Endodermal cell (in vitro differentiated cells): ENCODE results near the gene NMRK1. TPM values are rescaled to one million over a fixed set of nuclear protein-coding genes. Genes with fewer than 3 reads are reported as not detected.

Source experiments
- DNase-seq: peaks from one replicate; pipeline ENCODE4 v3.0.0-alpha.2; 2017
- H3K27ac ChIP-seq: 2 replicates; pipeline ENCODE4 v1.5.1; 2013; ENCODE audit warnings: mild to moderate bottlenecking, low read depth, low read length, moderate library complexity
- H3K27me3 ChIP-seq: 2 replicates; pipeline ENCODE4 v1.6.1; 2013; ENCODE audit warnings: mild to moderate bottlenecking, low read length, moderate library complexity; ENCODE audit not compliant: insufficient read depth, control insufficient read depth, poor library complexity, severe bottlenecking
- H3K36me3 ChIP-seq: 2 replicates; pipeline ENCODE4 v1.7.0; 2013; ENCODE audit warnings: mild to moderate bottlenecking, low read length, moderate library complexity; ENCODE audit not compliant: control insufficient read depth, insufficient read depth
- H3K4me1 ChIP-seq: one replicate; pipeline ENCODE4 v1.7.0; 2013; ENCODE audit warnings: low read length; ENCODE audit not compliant: control insufficient read depth, insufficient read depth
- H3K4me3 ChIP-seq: 2 replicates; pipeline ENCODE4 v1.5.1; 2013; ENCODE audit warnings: mild to moderate bottlenecking, low read length, moderate library complexity
- H3K9ac ChIP-seq: 2 replicates; pipeline ENCODE4 v1.6.1; 2013; ENCODE audit warnings: mild to moderate bottlenecking, low read length, moderate library complexity; ENCODE audit not compliant: poor library complexity, severe bottlenecking; ENCODE audit errors: extremely low read depth
- H3K9me3 ChIP-seq: 2 replicates; pipeline ENCODE4 v1.6.1; 2013; ENCODE audit warnings: mild to moderate bottlenecking, low read length, moderate library complexity; ENCODE audit not compliant: control insufficient read depth
- H3K27ac Mint-ChIP-seq: 2 replicates; pipeline ENCODE4 v1.8.0; 2020; ENCODE audit warnings: mixed read lengths
- H3K27me3 Mint-ChIP-seq: 2 replicates; pipeline ENCODE4 v1.8.0; 2021; ENCODE audit warnings: mild to moderate bottlenecking, mixed read lengths; ENCODE audit not compliant: insufficient read depth
- H3K36me3 Mint-ChIP-seq: 2 replicates; pipeline ENCODE4 v1.8.0; 2020; ENCODE audit warnings: low read depth, mixed read lengths
- H3K4me1 Mint-ChIP-seq: 2 replicates; pipeline ENCODE4 v1.8.0; 2020; ENCODE audit warnings: mixed read lengths
- H3K4me3 Mint-ChIP-seq: 2 replicates; pipeline ENCODE4 v1.8.0; 2020; ENCODE audit warnings: mild to moderate bottlenecking, moderate library complexity, mixed read lengths
- H3K9me3 Mint-ChIP-seq: 2 replicates; pipeline ENCODE4 v1.8.0; 2020; ENCODE audit warnings: mild to moderate bottlenecking, mixed read lengths
- WGBS, 2 experiments: methylation state at CpG; one replicate each; pipeline versions ENCODE4 v1.1.5 to v1.1.7; 2013; ENCODE audit warnings: missing lambda C conversion rate in 2 of 2, mixed read lengths in 1 of 2; ENCODE audit not compliant: insufficient coverage in 1 of 2, insufficient read length in 1 of 2; 5-methylcytosine and 5-hydroxymethylcytosine counted together
- total RNA-seq, 2 donors: library from RNA; stranded (reverse); fragmentation: NEBNext Ultra II Directional in 1 of 2; extraction: Animal tissue kit (Norgen Biotek cat#: 25700) in 1 of 2; gene quantifications; 2 replicates in 1 of 2; 3 replicates in 1 of 2; pipeline ENCODE4 v1.2.1, GENCODE V29; 2021
- TF ChIP-seq, protein P1 (sequence below): fragments of 200-600 bp; sonication (generic); conservative IDR thresholded peaks from 2 replicates; pipeline ENCODE4 v1.5.0; 2021; ENCODE audit warnings: antibody characterized with exemption, mild to moderate bottlenecking

The NMRK1 gene
- total RNA-seq, 2 donors from 2014 or later, result 14.0 to 29.0 TPM

DNA sequence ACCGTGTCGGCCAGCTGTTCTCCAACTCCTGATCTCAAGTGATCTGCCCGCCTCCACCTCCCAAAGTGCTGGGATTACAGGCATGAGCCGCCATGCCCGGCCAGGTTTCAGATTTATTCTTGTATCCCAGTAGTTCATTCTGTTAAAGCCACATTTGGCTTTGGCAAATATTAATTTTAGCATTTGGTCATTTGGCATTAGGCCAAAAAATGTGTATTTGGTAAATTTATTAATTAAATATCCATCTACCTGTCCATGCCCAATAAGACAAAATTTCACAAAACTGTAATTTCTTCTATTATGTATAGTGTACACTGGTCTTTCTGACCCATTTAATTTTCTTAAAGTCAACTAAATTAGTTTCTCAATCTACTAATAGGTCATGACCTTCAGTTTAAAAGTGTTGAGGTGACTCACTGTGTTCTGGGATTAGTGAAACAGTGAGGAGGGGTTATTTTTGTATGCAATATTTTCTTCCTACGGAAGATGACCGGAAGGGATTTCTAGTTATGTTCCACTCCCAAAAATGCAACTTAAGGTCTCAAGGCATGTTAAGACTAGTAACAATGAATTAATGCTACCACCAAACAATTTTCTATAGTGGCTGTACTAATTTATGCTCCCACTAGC lies 21.4 kb upstream of the NMRK1 start:
- Mint-ChIP-seq H3K4me3 (no peak overlapping the region), H3K27me3 (no peaks in the 10 kb centered on the region), H3K9me3 (no peaks in the 10 kb centered on the region), H3K36me3 (no peaks in the 10 kb centered on the region), H3K4me1 (peaks cover 2% of the 10 kb centered on the region), H3K27ac (no peak overlapping the region)
- Histone ChIP-seq H3K27me3 (no peaks in the 10 kb centered on the region), H3K36me3 (no peaks in the 10 kb centered on the region), H3K4me3 (no peak overlapping the region), H3K4me1 (no peaks in the 10 kb centered on the region), H3K27ac (no peak overlapping the region), H3K9me3 (no peaks in the 10 kb centered on the region), H3K9ac (no peak overlapping the region)
- TF ChIP-seq, protein P1, sequence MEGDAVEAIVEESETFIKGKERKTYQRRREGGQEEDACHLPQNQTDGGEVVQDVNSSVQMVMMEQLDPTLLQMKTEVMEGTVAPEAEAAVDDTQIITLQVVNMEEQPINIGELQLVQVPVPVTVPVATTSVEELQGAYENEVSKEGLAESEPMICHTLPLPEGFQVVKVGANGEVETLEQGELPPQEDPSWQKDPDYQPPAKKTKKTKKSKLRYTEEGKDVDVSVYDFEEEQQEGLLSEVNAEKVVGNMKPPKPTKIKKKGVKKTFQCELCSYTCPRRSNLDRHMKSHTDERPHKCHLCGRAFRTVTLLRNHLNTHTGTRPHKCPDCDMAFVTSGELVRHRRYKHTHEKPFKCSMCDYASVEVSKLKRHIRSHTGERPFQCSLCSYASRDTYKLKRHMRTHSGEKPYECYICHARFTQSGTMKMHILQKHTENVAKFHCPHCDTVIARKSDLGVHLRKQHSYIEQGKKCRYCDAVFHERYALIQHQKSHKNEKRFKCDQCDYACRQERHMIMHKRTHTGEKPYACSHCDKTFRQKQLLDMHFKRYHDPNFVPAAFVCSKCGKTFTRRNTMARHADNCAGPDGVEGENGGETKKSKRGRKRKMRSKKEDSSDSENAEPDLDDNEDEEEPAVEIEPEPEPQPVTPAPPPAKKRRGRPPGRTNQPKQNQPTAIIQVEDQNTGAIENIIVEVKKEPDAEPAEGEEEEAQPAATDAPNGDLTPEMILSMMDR, result no peak
- DNase-seq, result no peak
- WGBS, 2 experiments, result 100% methylated on average over 3 to 7 of the region's 7 CpGs

DNA sequence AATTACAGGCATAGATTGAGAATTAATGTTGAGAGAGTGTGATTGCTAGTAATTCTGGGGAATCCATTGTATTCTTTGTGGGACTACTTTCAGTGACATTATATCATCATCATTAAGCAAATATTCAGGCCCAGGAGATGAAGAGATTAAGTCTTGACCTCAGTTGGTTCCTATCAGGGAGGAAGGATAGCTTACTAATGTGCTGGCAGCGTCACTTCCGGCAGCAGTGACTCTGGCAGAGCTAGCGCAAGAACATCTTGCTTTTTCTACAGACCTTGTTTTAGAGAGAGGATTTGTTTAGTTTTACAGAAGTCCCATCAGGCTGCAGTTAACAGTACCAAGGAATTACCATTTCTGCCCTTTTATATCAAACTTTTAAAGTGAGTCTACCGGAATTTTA lies 20.6 kb upstream of the NMRK1 start:
- Histone ChIP-seq H3K9me3 (no peaks in the 10 kb centered on the region), H3K27ac (no peak overlapping the region), H3K27me3 (no peaks in the 10 kb centered on the region), H3K4me3 (no peak overlapping the region), H3K4me1 (no peaks in the 10 kb centered on the region), H3K9ac (no peak overlapping the region), H3K36me3 (no peaks in the 10 kb centered on the region)
- peaks cover 2% of the 10 kb centered on the region for H3K4me1 Mint-ChIP-seq
- 94 to 100% methylated on average over 3 to 4 of the region's 4 CpGs for WGBS, 2 experiments
- H3K4me3 Mint-ChIP-seq, result no peak overlapping the region
- H3K36me3 Mint-ChIP-seq, result no peaks in the 10 kb centered on the region
- TF ChIP-seq, protein P1, result no peak
- DNase-seq, result no peak
- no peaks in the 10 kb centered on the region for H3K9me3 Mint-ChIP-seq
- peak overlapping the region; percentile 53 for H3K27ac Mint-ChIP-seq
- H3K27me3 Mint-ChIP-seq, result no peaks in the 10 kb centered on the region

DNA sequence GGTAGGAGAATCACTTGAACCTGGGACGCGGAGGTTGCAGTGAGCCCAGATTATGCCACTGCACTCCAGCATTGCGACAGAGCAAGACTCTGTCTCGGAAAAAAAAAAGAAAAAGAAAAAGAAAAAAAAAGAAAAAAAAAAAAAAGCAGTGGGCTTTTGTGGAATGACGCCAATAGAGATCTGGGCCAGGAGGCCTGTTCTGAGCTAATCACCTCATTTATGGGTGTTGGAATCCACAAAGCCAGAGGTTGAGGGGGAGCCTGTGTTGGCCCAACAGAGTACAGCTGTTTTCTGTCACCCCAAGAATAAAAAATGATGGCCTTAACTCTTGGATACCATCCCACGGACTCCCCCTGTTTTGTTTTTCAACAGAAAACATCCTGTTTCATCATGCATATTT lies 18.9 kb upstream of the NMRK1 start:
- Histone ChIP-seq H3K27me3 (no peaks in the 10 kb centered on the region), H3K4me1 (no peaks in the 10 kb centered on the region), H3K9me3 (no peaks in the 10 kb centered on the region), H3K36me3 (no peaks in the 10 kb centered on the region), H3K27ac (no peak overlapping the region), H3K9ac (no peak overlapping the region), H3K4me3 (no peak overlapping the region)
- H3K36me3 Mint-ChIP-seq, result no peaks in the 10 kb centered on the region
- H3K9me3 Mint-ChIP-seq, result no peaks in the 10 kb centered on the region
- TF ChIP-seq, protein P1, result no peak
- no peak overlapping the region for H3K27ac Mint-ChIP-seq
- no peaks in the 10 kb centered on the region for H3K27me3 Mint-ChIP-seq
- no peaks in the 10 kb centered on the region for H3K4me1 Mint-ChIP-seq
- no peak for DNase-seq
- WGBS, 2 experiments, result 94 to 100% methylated on average over 4 to 6 of the region's 6 CpGs
- H3K4me3 Mint-ChIP-seq, result no peak overlapping the region
